Adipocyte (in vitro differentiated cells): Measurements from ENCODE around the gene CPPED1.

Experiments
- DNase-seq: peaks from one replicate; pipeline ENCODE4 v3.0.0-alpha.2; 2015; ENCODE audit warnings: low read depth
- H3K27me3 ChIP-seq: replicated peaks from 2 replicates; pipeline ENCODE4 v1.7.0; 2013; ENCODE audit warnings: mild to moderate bottlenecking, low read length, moderate library complexity; ENCODE audit not compliant: control insufficient read depth, insufficient read depth
- H3K36me3 ChIP-seq: 2 replicates; pipeline ENCODE4 v1.7.0; 2013; ENCODE audit warnings: low read length, mild to moderate bottlenecking, moderate library complexity; ENCODE audit not compliant: control insufficient read depth, insufficient read depth, severe bottlenecking
- H3K4me1 ChIP-seq: 2 replicates; pipeline ENCODE4 v1.7.0; 2013; ENCODE audit warnings: mild to moderate bottlenecking, low read length, moderate library complexity; ENCODE audit not compliant: control insufficient read depth, insufficient read depth
- H3K4me3 ChIP-seq: 2 replicates; pipeline ENCODE4 v1.7.0; 2013; ENCODE audit warnings: mild to moderate bottlenecking, low read length, moderate library complexity
- H3K9ac ChIP-seq: 2 replicates; pipeline ENCODE4 v1.7.0; 2013; ENCODE audit warnings: mild to moderate bottlenecking, low read length, moderate library complexity
- H3K9me3 ChIP-seq: 2 replicates; pipeline ENCODE4 v1.7.0; 2013; ENCODE audit warnings: mild to moderate bottlenecking, low read length, moderate library complexity; ENCODE audit not compliant: control insufficient read depth

CPPED1 gene

DNA sequence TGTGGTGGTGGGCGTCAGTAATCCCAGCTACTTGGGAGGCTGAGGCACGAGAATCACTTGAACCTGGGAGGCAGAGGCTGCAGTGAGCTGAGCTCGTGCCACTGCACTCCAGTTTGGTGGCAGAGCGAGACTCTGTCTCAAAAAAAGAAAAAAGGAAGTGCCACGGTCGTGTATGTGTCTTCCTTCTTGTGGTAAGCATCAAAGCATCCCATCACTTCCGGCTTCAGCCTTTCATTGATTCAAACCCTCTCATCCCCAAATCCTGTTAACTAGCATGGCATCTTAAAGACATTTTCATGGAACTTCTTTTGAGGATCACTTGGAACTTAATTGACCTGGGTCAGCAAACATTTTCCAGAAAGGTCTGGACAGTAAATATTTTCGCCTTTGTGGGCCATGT lies 126.2 kb downstream of the CPPED1 start:
- Histone ChIP-seq H3K4me3 (no peak overlapping the region), H3K27me3 (no peaks in the 10 kb centered on the region), H3K4me1 (peaks cover 49% of the 10 kb centered on the region), H3K9ac (no peak overlapping the region), H3K9me3 (no peaks in the 10 kb centered on the region), H3K36me3 (no peaks in the 10 kb centered on the region)
- DNase-seq = no peak

DNA sequence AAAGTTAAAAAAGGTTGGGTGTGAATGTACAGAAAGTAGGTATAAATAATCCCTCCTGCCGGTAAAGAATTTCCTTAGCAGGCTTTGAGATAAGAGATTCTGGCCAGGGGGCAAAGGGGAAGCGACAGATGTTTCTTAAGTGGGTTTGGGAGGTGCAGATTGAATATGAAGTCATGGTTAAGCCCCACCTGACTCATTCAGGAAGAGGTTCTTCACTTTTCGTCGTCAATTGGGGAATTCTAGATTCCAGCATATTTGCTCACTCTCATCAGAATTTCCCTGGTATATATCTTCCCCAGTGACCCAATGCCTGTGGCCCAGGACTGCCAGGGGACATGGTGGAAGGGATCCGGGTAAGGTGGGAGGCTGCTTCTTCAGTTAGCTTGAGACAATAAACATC lies 127.8 kb downstream of the CPPED1 start:
- peaks cover 32% of the 10 kb centered on the region for H3K4me1 ChIP-seq
- no peaks in the 10 kb centered on the region for H3K36me3 ChIP-seq
- DNase-seq = peak; percentile 36
- no peaks in the 10 kb centered on the region for H3K9me3 ChIP-seq
- H3K4me3 ChIP-seq = no peak overlapping the region
- H3K9ac ChIP-seq = no peak overlapping the region
- no peaks in the 10 kb centered on the region for H3K27me3 ChIP-seq

GRCh38 chr16:12675046-12675445 lies 128.6 kb downstream of the CPPED1 start:
- peaks cover 24% of the 10 kb centered on the region for H3K4me1 ChIP-seq
- H3K36me3 ChIP-seq = no peaks in the 10 kb centered on the region
- H3K9ac ChIP-seq = no peak overlapping the region
- no peak overlapping the region for H3K4me3 ChIP-seq
- H3K9me3 ChIP-seq = no peaks in the 10 kb centered on the region
- no peak for DNase-seq
- H3K27me3 ChIP-seq = no peaks in the 10 kb centered on the region

- no peak overlapping the region for H3K4me3 ChIP-seq
Observed at GRCh38 chr16:12674524-12674923, 129.2 kb downstream of the CPPED1 start.

GRCh38 chr16:12674071-12674470 lies 129.6 kb downstream of the CPPED1 start:
- peak; percentile 21 for DNase-seq
- H3K36me3 ChIP-seq = no peaks in the 10 kb centered on the region
- no peak overlapping the region for H3K9ac ChIP-seq
- H3K4me1 ChIP-seq = peaks cover 20% of the 10 kb centered on the region
- H3K27me3 ChIP-seq = no peaks in the 10 kb centered on the region
- no peaks in the 10 kb centered on the region for H3K9me3 ChIP-seq
- H3K4me3 ChIP-seq = no peak overlapping the region

More at GRCh38 chr16:12674524-12674923, 129.2 kb downstream of the CPPED1 start:
- peaks cover 21% of the 10 kb centered on the region for H3K4me1 ChIP-seq
- no peaks in the 10 kb centered on the region for H3K9me3 ChIP-seq
- H3K36me3 ChIP-seq = no peaks in the 10 kb centered on the region
- H3K9ac ChIP-seq = no peak overlapping the region
- no peaks in the 10 kb centered on the region for H3K27me3 ChIP-seq
- DNase-seq = no peak

DNA sequence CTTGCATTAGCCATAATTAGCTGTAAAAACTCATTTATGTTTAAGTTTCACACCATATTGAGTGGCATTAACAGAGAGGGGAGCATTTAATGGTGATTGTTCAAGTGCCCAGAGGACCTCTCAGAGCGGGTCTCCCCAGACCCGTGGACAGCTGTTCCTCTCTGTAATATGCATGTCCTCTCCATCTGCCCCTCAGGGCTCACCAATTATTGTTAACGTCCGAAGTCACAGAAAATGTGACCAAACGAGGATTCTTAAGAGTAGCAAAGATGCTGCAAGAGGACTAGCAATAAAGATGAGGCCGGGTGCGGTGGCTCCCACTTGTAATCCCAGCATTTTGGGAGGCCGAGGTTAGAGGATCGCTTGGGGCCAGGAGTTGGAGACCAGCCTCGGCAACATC lies 130.2 kb downstream of the CPPED1 start:
- no peak for DNase-seq

GRCh38 chr16:12672986-12673385 lies 130.7 kb downstream of the CPPED1 start:
- no peak for DNase-seq
- peaks cover 18% of the 10 kb centered on the region for H3K4me1 ChIP-seq
- no peak overlapping the region for H3K4me3 ChIP-seq
- no peak overlapping the region for H3K9ac ChIP-seq
- no peaks in the 10 kb centered on the region for H3K36me3 ChIP-seq
- no peaks in the 10 kb centered on the region for H3K27me3 ChIP-seq
- peaks cover 6% of the 10 kb centered on the region for H3K9me3 ChIP-seq

More for the DNA sequence above, 130.2 kb downstream of the CPPED1 start:
- H3K36me3 ChIP-seq = no peaks in the 10 kb centered on the region
- no peak overlapping the region for H3K4me3 ChIP-seq
- H3K4me1 ChIP-seq = peaks cover 18% of the 10 kb centered on the region
- no peak overlapping the region for H3K9ac ChIP-seq
- peaks cover 1% of the 10 kb centered on the region for H3K9me3 ChIP-seq
- no peaks in the 10 kb centered on the region for H3K27me3 ChIP-seq

GRCh38 chr16:12669908-12670307 lies 133.8 kb downstream of the CPPED1 start:
- DNase-seq = no peak
- Histone ChIP-seq H3K4me1 (peaks cover 7% of the 10 kb centered on the region), H3K4me3 (no peak overlapping the region), H3K9me3 (peaks cover 12% of the 10 kb centered on the region), H3K9ac (no peak overlapping the region), H3K27me3 (no peaks in the 10 kb centered on the region), H3K36me3 (no peaks in the 10 kb centered on the region)

DNA sequence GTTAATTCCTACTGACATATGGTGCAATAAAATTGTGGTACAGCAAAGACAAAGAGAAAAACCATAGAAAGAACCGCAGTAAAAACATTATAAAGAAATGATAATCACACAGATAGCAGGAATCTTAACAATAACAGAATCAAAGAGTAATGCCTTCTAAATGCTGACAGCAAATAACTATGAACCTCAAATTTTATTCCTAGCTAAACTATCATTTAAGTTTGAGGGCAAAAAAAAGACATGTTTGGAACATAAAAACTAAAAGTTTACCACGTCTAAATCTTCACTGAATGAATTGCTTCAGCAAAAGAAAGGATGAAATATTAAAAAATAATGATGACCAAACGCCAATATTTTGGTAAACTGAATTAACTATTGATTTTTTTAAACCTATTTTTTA lies 135.8 kb downstream of the CPPED1 start:
- Histone ChIP-seq H3K9me3 (peaks cover 12% of the 10 kb centered on the region), H3K9ac (no peak overlapping the region), H3K4me3 (no peak overlapping the region), H3K4me1 (no peaks in the 10 kb centered on the region), H3K27me3 (no peaks in the 10 kb centered on the region), H3K36me3 (peaks cover 10% of the 10 kb centered on the region)
- DNase-seq = no peak

DNA sequence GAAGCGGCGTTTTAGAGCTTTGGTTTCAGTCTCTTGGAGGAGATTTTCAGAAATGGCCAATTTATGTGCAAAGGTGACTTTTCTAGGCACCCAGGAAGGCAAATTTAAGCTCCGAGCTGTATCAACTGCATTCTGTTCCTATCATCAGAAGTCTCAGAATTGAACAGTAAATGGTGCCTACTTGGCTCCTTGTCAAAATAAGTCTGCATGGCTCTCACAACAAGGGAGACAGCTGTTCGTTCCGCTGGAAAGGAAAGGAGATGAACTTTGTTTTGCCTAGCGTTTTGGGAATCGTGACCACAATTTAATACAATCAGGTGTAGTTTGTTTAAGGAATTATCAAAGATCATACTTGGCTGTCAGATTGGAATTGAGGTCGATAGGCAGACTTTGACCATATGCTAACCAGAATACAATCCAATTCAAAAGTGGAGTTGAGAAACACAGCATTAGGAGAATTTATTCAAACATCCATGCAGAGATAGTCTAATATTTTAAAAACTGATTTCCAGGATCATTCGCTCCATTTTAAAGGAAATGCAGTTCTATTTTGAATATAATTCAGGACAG lies 139.4 kb downstream of the CPPED1 start:
- Histone ChIP-seq H3K9me3 (peaks cover 12% of the 10 kb centered on the region), H3K4me1 (no peaks in the 10 kb centered on the region), H3K9ac (no peak overlapping the region), H3K27me3 (no peaks in the 10 kb centered on the region), H3K36me3 (peaks cover 20% of the 10 kb centered on the region), H3K4me3 (no peak overlapping the region)
- no peak for DNase-seq

DNA sequence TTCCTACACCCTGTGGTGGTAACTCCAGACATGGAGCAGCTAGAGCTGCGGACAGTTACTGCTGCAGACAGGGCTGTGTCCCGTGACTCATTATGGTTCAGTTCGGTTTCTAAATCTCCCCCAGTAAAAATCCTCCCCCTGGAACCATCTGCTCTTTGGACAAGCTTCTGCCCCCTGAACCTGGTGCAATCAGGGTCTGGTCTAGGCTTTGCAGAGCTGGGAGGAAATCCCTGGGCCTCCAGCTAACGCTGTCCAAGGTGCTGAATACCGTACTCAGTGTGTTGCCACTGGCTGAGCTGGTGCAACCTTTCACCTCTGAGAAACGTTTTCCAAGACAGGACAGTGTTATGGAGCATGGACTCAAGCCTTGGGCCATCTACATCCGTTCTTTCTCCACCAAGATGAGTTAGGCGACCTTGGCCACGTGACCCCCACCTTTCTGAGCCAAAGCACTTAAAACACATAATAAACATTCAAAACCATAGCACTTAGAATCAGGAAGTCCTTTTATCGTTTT lies 142.0 kb downstream of the CPPED1 start:
- Histone ChIP-seq H3K9ac (no peak overlapping the region), H3K4me3 (no peak overlapping the region), H3K4me1 (no peaks in the 10 kb centered on the region), H3K27me3 (no peaks in the 10 kb centered on the region), H3K36me3 (peaks cover 28% of the 10 kb centered on the region), H3K9me3 (no peaks in the 10 kb centered on the region)
- peak; percentile 37 for DNase-seq

DNA sequence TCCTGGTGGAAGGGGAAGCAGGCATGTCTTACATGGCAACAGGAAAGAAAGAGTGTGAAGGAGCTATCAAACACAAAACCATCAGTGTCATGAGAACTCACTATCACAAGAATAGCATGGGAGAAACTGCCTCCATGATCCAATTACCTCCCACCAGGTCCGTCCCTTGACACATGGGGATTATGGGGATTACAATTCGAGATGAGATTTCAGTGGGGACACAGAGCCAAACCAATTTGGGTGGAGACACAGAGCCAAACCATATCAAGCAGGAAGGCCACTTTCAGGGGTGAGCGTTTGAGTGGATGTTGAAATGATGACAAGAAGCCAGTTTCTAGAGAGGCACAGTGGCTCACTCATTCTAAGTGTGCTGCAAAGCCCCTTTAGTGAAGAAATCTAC lies 143.8 kb downstream of the CPPED1 start:
- DNase-seq = no peak
- H3K9me3 ChIP-seq = no peaks in the 10 kb centered on the region
- no peaks in the 10 kb centered on the region for H3K27me3 ChIP-seq
- no peak overlapping the region for H3K9ac ChIP-seq
- peaks cover 28% of the 10 kb centered on the region for H3K36me3 ChIP-seq
- no peaks in the 10 kb centered on the region for H3K4me1 ChIP-seq
- no peak overlapping the region for H3K4me3 ChIP-seq
